Right lung (tissue), 5 donors: Measurements from ENCODE around the gene PRM3. TPM values are rescaled to one million over a fixed set of nuclear protein-coding genes. Genes with fewer than 3 reads are reported as not detected.

Experiments used
- DNase-seq, 2 donors: peaks; one replicate each; pipeline ENCODE4 v3.0.0-alpha.2; 2013
- polyA plus RNA-seq, 5 donors: library from polyadenylated mRNA; unstranded; fragments of 120-200 nt; gene quantifications; one replicate each; pipeline versions ENCODE4 v1.2.1 to v1.2.3, GENCODE V29; 2013; ENCODE audit warnings: inconsistent platforms in 1 of 5, low replicate concordance in 1 of 5; ENCODE audit not compliant: insufficient read length in 5 of 5, insufficient read depth in 1 of 5

The PRM3 gene
- polyA plus RNA-seq, 5 donors: not detected

DNA sequence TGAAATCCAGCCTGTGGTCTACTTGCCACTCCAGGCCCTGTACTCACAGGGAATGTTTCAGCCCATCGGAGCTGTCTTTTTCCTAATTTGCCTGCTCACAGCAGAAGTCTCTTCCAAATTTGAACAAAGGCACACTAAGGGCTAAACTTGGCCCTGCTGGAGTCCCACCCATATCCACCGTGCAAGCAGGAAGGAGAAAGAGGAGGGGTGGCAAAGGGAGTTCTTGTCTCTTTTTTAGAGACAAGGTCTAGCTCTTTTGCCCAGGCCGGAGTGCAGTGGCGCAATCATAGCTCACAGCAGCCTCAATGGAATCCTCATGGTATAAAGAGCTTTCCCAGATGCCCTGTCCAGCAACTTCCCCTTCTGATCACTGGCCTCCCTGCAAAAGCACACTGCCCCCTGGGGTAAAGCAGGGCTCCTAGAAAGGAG, 10.4 kb upstream of the PRM3 start:
- DNase-seq: no peak

GRCh38 chr16:11280616-11281522, 7.4 kb upstream of the PRM3 start, which contains the start of gene PRM1:
Gene PRM1, minus strand, starts transcription at chr16:11281330. Its CDS starts 92 bp downstream, at chr16:11281238.
- DNase-seq: no peak

GRCh38 chr16:11278681-11279628, 5.5 kb upstream of the PRM3 start:
- DNase-seq: no peak

DNA sequence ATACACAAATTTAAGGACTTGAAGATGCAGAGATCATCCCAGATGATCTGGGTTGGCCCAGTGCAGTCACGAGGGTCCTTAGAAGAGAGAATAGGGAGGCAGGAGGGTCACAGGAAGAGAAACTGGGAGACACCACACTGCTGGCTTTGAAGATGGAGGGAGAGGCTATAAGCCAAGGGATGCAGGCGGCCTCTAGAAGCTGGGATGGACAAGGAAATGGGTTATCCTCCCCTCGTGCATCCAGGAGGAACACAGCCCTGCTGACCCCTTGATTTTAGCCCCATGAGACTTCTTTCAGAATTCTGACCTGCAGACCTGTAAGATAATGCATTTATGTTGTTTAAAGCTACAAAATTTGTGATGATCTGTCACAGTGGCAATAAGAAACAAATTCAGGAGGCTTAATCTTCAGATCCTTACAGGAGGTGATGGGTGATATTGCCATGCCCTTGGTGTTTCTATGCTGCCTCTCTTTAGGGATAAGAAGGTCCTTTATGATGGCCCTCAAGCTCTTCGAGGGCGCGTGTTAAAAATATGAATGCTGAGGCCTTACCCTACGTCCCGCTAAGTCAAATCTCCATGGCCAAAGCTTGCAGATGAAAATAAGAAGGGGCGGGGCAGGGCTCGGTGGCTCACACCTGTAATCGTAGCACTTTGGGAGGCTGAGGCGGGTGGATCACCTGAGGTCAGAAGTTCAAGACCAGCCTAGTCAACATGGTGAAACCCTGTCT, 4.3 kb upstream of the PRM3 start:
- no peak for DNase-seq

DNA sequence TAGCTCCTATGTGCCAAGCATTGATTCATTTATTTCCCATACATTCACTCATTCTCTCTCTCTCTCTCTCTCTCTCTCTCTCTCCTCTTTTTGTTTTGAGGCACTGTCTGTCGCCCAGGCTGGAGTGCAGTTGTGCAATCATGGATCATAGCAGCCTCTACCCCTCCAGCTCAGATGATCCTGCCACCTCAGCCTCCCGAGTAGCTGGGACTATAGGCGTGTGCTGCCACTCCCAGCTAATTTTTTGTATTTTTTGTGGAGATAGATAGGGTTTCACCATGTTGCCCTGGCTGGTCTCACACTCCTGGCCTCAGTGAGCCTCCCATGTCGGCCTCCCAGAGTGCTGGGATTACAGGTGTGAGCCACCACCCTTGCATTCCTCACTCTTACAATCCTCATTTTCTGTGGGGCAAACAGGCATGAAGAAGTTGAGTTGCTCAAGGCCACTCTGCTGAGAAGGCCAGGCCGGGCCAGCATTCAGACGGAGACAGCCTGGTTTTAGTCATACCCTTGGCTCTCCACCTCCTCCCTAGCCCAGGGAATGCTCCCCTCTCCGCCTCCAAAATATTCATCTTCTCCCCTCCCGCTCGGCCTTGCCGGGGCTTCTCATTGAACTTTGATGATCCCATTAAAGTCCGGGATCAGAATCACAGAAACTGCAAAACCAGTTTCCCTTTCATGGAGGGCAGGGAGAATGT, 3.6 kb upstream of the PRM3 start:
- DNase-seq: no peak

DNA sequence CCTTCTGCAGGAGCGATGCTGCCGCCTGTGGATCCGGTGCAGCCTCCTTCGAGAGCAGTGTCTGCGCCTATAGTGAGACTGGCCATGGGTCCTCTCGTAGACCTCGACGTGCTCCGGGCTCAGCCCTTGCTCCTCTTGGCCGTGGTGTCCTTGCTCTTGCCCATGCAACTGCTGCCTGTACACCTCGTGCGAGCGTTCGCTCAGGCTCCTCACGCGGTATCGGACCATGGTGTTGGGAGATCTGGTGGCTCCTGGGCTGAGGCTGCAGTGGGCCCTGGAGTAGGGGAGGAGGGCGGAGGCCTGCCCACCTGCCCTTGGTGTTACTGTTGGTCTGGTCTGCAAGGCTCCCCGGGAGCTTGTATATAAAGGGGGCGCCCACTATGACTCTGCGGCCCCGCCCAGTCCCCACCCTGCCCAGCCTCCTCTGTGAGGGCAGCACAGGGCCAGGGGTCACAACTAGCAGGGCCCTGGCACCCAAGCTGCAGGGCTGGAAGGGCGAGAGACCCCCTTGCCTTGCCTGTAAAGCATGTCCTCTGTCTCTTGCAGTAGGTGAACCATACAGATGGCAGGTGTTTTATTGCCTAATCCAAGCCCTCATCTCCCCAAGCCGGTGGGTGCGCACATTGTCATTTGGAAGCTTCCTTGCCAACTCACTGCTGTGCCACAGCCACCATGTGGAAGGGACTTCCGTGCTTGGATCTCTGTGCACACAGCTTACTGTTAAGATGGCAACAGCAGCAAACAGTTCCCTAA, 2.9 kb upstream of the PRM3 start, which contains the start of gene PRM2:
PRM2 (minus strand) TSS at position 338 of the 753 bp plus-strand sequence; CDS start at position 228, 110 bp downstream.
- no peak for DNase-seq

DNA sequence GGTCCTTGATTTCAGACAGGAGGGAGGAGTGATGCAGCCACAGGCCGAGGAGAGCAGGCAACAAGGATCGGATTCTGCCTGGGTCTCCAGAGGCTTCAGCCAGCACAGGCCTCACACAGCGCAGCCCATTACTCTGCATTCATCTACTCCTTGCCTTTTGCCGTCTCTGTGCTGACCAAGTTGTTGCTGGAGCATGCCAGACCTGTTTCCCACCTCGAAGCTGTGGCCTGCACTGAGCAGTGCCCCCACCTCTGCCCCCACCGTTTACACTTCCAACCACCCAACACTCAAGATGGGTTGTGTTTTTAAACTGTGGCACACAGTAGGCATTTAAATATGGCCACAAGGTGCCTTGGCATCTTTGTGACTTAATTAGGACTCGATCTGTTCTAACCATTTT, 1.5 kb upstream of the PRM3 start:
- no peak for DNase-seq

- no peak for DNase-seq
These were observed 394 bp upstream of the PRM3 start for GRCh38 chr16:11273721-11274324.

- DNase-seq: no peak
These were observed 945 bp downstream of the PRM3 start for GRCh38 chr16:11272484-11272883.

DNA sequence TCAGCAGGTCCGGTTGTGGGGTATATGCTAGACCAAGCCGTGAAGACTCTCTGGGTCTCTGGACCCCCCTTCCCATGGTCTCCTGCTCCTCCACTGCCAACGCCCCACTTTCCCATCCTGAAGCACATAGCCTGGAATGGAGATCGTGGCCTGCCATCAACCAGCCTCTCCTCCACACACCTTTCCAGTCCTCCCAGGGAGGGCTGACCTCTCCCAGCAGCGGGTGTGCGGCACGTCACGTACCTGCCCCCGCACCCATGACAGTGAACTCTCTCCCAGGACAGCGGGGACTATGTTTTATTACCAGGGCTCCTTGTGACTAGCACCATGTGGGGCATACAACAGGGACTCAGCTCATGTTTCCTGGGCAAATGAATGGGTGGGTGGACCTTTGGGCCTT, 1.8 kb downstream of the PRM3 start:
- no peak for DNase-seq

- no peak for DNase-seq
These were observed 2.7 kb downstream of the PRM3 start for GRCh38 chr16:11270602-11271162.

DNA sequence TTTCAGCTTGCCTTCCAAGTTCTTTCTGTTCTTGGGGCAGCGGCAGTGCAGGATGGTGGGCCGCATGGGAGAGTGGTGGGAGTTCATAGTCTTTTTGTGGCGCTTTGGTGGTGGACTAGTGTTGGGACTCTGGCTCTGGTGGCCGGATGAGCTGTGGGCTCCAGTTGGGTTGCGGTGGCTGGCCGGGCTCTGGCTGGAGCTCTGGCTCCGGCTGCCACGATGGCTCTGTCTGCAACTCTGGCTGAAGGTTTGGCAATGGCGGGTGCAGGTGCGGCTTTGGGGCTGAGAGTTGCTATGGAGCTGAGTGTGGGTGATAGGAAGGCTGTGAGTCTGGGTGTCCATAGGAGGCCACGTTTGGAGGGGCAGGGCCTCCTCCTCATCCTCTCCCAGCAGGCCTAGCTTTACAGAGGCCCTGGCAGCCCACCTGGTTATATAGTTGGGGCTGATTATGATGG, 4.5 kb downstream of the PRM3 start, which contains the start of gene TNP2:
TNP2 (minus strand) TSS at position 405 of the 455 bp plus-strand sequence; CDS start at position 342, 63 bp downstream.
- no peak for DNase-seq

DNA sequence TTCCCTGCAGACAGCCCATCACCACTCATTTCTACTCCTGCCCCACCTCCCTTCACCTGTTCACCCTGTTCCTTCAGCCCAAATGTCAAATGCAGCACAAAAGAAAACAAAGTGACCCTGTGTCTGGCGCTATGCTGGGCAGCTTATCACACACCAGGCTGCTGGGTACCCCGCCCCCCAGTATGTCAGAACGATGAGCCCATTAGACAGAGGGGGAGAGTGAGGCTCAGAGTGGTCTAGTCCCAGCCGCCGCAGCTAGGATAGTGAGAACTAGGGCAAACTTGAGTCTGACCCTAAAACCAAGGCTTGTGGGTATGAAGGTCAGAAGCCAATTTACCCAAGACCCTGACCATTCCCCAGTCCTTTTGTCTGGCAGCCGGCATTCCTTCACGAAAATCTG, 8.3 kb downstream of the PRM3 start:
- DNase-seq: no peak

- DNase-seq: no peak
These were observed 9.1 kb downstream of the PRM3 start for GRCh38 chr16:11264155-11264832.

DNA sequence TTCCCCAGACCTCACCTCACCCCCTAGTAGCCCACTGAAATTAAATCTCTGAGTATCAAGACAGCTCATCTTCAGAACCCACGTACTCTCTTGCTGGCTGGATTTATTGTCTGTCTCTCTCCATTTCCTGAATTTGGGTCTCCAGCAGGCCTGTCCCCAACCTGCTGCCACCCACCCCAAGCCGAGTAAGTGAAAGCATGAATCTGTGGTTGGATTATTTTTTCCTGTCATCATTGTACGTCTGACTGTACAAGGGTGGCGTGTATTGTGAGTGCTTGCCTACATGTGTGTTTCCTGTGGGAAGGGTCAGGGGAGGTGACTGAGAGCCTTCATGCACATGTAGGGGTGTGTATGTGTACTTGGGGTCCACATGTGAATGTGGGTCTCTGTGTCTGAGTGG, 9.7 kb downstream of the PRM3 start:
- no peak for DNase-seq

DNA sequence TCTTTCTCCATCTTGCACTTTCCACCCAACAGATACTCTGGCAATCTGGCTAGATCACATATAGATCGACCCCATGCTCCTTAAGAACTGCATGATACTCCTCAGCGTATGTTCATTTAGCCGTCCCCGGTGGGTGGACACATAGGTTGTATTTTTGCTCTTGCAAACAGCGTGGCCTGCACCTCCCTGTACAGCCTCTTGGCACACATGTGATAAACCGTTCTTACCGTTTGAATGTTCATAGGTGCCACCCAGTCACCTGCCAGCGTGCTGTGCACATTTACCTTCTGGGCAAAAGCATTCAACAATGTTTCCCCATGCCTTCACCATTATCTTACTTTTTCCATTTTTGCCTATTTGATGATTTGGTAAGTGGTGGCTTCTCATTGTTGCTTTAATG, 10.5 kb downstream of the PRM3 start:
- no peak for DNase-seq

GRCh38 chr16:11260596-11260966, 12.8 kb downstream of the PRM3 start:
- no peak for DNase-seq
